ENCODE measurements around the gene DPP10. TPM values are rescaled to one million over a fixed set of nuclear protein-coding genes. Genes with fewer than 3 reads are reported as not detected.

DPP10 gene
- total and polyA plus RNA-seq, 10 donors = 0.02 TPM; not detected in 9

DNA sequence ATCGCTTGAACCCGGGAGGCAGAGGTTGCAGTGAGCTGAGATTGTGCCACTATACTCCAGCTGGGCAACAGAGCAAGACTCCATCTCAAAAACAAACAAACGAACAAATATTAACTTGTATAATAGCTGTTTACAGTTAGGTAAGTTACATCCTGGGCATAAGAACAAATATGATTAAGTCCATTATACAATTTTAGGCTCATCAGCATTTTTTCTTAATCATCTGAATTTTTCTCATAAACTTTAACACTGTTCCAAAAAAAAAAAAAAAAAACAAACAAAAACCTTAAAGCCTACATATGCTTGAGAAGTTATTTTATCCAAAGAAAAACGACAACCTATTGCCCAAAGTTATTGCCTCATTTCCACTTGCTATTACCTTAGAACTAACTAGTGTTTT is 1042.5 kb downstream of the DPP10 start:
- Histone ChIP-seq H3K27me3 (replicated peaks in 1 of 7) (no peaks in the 10 kb centered on the region), H3K4me3 (no peak overlapping the region), H3K27ac (no peak overlapping the region), H3K4me1 (no peaks in the 10 kb centered on the region), H3K36me3 (no peaks in the 10 kb centered on the region), H3K9me3 (peaks cover 0 to 7% (median 0%) of the 10 kb centered on the region in 8 donors)
- WGBS, 5 donors = 68 to 91% (median 80%) methylated on average over 4 of the region's 4 CpGs
- intact Hi-C loops (cut with DNase I; ENCODE audit: low total_unique reads) = no loop called here
- TF ChIP-seq POLR2AphosphoS5 (IDR thresholded peaks at IDR 0.05) = no peak
- no peak for TF ChIP-seq POLR2A (IDR thresholded peaks at IDR 0.05)
- TF ChIP-seq, protein P1, sequence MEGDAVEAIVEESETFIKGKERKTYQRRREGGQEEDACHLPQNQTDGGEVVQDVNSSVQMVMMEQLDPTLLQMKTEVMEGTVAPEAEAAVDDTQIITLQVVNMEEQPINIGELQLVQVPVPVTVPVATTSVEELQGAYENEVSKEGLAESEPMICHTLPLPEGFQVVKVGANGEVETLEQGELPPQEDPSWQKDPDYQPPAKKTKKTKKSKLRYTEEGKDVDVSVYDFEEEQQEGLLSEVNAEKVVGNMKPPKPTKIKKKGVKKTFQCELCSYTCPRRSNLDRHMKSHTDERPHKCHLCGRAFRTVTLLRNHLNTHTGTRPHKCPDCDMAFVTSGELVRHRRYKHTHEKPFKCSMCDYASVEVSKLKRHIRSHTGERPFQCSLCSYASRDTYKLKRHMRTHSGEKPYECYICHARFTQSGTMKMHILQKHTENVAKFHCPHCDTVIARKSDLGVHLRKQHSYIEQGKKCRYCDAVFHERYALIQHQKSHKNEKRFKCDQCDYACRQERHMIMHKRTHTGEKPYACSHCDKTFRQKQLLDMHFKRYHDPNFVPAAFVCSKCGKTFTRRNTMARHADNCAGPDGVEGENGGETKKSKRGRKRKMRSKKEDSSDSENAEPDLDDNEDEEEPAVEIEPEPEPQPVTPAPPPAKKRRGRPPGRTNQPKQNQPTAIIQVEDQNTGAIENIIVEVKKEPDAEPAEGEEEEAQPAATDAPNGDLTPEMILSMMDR (IDR thresholded peaks at IDR 0.05 in 8 of 11, conservative IDR thresholded peaks at IDR 0.05 in 3 of 11) = no peak
- no peak for DNase-seq

DNA sequence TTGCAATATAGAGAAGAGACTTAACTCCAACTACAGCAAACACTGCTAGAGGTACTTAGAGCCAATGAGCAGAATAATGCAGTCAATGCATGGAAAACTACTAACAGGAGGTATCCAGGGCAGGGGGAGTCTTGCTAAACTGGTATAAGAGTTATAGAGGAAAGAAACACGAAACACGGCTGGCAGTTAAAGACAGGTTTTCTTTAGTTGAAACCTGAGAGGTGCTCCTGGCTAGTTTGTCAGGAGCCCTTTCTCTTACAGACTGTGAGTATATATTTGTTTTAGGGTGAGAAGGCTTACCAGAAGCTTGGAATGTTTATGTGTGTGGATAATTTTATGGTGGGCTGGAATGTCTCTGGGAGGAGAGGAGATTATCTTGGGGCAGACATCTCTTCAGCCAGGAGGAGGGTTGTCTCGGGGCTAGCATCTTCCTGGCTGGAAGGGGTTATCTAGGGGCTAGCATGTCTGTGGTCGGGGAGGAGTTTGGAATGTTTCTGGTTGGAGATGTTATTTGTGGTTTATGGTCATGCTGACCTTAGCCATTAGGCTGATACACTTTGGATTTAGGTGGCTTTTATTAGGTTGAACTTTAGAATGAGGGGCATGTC is 1048.8 kb downstream of the DPP10 start:
- Histone ChIP-seq H3K9me3 (peaks cover 0 to 24% (median 3%) of the 10 kb centered on the region in 8 donors), H3K27me3 (replicated peaks in 1 of 7) (no peaks in the 10 kb centered on the region), H3K27ac (no peak overlapping the region), H3K36me3 (no peaks in the 10 kb centered on the region), H3K4me1 (no peaks in the 10 kb centered on the region), H3K4me3 (no peak overlapping the region)
- intact Hi-C loops (cut with DNase I; ENCODE audit: low total_unique reads) = no loop called here
- no peak for TF ChIP-seq POLR2A (IDR thresholded peaks at IDR 0.05)
- TF ChIP-seq, protein P1 (IDR thresholded peaks at IDR 0.05 in 8 of 11, conservative IDR thresholded peaks at IDR 0.05 in 3 of 11) = no peak
- no peak for TF ChIP-seq POLR2AphosphoS5 (IDR thresholded peaks at IDR 0.05)
- 45 to 53% (median 49%) methylated on average over 4 of the region's 4 CpGs for WGBS, 5 donors
- DNase-seq = no peak

DNA sequence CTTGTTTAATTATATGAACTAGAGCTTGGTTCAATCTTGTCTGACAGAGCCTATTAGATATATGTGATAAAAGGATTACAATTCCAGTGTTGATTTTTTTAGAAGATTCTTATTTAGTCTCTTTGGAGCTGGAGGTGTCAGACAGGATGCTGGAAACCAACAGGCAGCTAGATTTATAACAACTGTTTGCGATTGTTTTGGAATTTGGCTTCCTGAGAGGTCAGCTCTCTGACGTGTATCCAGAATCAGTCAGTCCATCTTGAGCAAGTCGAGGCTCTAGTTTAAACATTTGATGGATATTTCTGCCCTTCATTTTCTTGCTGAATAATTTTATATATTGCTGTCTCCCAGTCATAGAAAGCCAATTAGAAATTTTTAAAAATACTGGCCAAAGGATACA is 1062.9 kb downstream of the DPP10 start:
- H3K4me3 ChIP-seq = no peak overlapping the region
- no peak for DNase-seq
- 13 to 22% (median 19%) methylated on average over 3 of the region's 3 CpGs for WGBS, 5 donors
- peaks cover 0 to 12% (median 0%) of the 10 kb centered on the region in 8 donors for H3K9me3 ChIP-seq
- no peaks in the 10 kb centered on the region for H3K36me3 ChIP-seq
- H3K4me1 ChIP-seq = no peaks in the 10 kb centered on the region
- intact Hi-C loops (cut with DNase I; ENCODE audit: low total_unique reads) = no loop called here
- H3K27me3 ChIP-seq (replicated peaks in 1 of 7) = no peaks in the 10 kb centered on the region
- TF ChIP-seq POLR2A (IDR thresholded peaks at IDR 0.05) = no peak
- no peak overlapping the region for H3K27ac ChIP-seq

DNA sequence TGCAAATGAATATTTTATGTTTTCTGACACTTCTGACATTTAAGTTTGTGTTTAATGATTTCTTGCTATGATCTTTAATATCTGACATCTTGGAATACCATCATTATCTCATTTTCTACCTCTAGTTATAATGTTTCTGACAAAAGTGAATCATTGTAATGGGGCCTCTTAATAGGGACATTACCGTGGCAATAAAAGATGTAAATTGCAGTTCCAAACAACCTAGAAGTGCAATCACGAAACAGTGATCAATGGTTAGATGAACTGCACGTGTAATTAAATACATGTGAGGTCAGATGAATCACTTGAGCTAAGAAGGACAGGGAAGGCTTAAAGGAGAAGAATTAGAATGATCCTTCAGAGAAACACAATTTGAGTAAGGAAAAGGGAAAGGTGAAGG is 1078.3 kb downstream of the DPP10 start:
- H3K9me3 ChIP-seq = peaks cover 0 to 4% (median 0%) of the 10 kb centered on the region in 8 donors
- intact Hi-C loops (cut with DNase I; ENCODE audit: low total_unique reads) = no loop called here
- H3K36me3 ChIP-seq = no peaks in the 10 kb centered on the region
- H3K27me3 ChIP-seq (replicated peaks in 1 of 7) = no peaks in the 10 kb centered on the region
- DNase-seq = no peak
- no peak overlapping the region for H3K27ac ChIP-seq
- WGBS, 5 donors = 78 to 90% (median 80%) methylated on average over 3 of the region's 3 CpGs
- H3K4me1 ChIP-seq = no peaks in the 10 kb centered on the region
- no peak overlapping the region for H3K4me3 ChIP-seq
- TF ChIP-seq POLR2A (IDR thresholded peaks at IDR 0.05) (no peak), POLR2AphosphoS5 (IDR thresholded peaks at IDR 0.05) (no peak)
- TF ChIP-seq, protein P1 (IDR thresholded peaks at IDR 0.05 in 8 of 11, conservative IDR thresholded peaks at IDR 0.05 in 3 of 11) = no peak
